Erythroblast (primary cell): ENCODE results near the gene NRP1.

Experiments
- GATA1 ChIP-seq: IDR thresholded peaks from 2 replicates; pipeline ENCODE4 v1.6.1; 2011; ENCODE audit warnings: low read depth, mild to moderate bottlenecking, control low read depth, low read length, moderate library complexity
- POLR2A ChIP-seq: IDR thresholded peaks from 2 replicates; pipeline ENCODE4 v1.6.1; 2011; ENCODE audit warnings: mild to moderate bottlenecking, low read length

DNA sequence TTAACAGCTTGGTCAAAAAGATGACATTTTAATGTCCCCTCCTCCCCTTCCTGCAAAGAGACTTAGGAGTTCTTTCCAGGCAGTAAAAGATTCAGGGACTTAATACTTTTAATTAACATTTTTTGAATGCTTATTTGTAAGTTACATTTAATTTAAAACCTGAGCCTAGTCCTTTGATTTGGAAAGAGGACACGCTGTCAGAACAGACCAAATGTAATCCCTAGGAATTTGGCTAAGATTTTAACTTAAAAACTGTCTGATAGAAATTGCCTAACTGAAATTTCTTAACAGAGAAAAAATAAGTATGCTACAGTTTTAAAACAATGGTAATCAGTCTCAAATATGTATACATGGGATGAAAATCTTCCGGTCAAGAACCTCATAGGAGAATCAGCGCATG is 98.5 kb downstream of the NRP1 start:
- TF ChIP-seq POLR2A = no peak
- no peak for TF ChIP-seq GATA1
